GM12874 (cell line): ENCODE measurements around the gene GMPR2.

ENCODE experiments used
- TF ChIP-seq, protein P1 (sequence below): IDR thresholded peaks from 2 replicates; pipeline ENCODE4 v1.5.1; 2011; ENCODE audit warnings: low read depth, mild to moderate bottlenecking, control low read depth, low read length, moderate library complexity; ENCODE audit not compliant: insufficient read depth

GMPR2 gene

DNA sequence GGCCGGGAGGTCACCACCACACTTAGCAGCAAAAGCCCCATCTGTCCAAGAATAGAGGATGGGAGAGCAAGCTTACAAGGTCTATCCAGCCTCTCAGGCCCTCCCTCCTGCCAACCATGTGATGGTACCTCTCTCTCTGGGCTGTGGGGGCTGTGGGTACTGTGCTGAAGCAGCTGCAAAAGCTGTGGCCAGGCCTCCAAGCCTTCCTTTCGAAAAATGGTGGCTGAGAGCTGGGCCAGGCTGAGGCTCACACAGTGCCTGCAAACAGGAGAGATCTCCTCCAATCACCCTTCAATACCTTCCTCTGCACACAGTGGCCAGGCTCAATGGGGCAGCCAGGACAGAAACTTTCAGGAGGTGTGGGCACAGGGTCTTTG lies 45.2 kb upstream of the GMPR2 start:
- TF ChIP-seq, protein P1, sequence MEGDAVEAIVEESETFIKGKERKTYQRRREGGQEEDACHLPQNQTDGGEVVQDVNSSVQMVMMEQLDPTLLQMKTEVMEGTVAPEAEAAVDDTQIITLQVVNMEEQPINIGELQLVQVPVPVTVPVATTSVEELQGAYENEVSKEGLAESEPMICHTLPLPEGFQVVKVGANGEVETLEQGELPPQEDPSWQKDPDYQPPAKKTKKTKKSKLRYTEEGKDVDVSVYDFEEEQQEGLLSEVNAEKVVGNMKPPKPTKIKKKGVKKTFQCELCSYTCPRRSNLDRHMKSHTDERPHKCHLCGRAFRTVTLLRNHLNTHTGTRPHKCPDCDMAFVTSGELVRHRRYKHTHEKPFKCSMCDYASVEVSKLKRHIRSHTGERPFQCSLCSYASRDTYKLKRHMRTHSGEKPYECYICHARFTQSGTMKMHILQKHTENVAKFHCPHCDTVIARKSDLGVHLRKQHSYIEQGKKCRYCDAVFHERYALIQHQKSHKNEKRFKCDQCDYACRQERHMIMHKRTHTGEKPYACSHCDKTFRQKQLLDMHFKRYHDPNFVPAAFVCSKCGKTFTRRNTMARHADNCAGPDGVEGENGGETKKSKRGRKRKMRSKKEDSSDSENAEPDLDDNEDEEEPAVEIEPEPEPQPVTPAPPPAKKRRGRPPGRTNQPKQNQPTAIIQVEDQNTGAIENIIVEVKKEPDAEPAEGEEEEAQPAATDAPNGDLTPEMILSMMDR = no peak

DNA sequence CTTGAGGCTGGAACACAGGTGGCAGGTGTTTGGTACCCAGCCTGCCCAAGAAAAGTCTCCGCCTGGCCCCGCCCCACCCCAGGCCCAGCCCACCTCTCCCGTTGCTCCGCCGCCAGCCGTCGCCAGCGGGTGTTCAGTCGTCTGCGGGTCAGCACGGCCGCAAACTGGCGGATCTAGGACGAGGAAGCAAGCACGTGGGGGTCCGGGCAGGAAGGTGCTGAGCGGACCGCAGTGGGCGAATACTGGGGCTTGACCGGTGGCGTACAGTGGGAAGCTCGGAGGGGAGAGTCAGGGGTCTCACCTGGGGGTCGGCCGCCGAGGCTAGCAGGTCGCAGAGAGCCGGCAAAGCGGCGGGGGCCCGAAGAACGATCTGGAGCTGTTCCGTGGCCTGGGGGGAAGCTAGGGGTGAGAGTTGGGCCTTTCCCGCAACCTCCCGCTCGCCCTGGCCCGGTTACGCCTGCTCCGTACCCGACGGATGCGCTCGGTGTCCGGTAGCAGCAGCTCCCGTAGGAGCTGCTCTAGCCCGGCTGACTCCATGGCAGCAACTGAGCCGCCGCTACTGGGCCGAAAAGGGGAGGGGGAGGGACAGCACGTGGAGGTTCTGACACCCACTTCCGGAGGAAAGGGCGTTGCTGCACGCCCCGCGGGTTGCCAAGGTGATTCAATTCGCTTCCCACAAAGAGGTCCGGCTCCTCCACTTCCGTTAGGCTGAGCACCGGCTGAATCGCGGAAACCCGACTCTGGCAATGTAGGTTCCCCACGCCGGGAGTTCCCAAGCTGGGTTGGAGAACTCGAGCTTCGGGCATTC lies 44.3 kb upstream of the GMPR2 start, which contains the start of gene IPO4:
TSS of gene IPO4 (minus strand) at position 566 of the 808 bp plus-strand sequence. CDS start at position 537, 29 bp downstream.
- TF ChIP-seq, protein P1 = no peak

DNA sequence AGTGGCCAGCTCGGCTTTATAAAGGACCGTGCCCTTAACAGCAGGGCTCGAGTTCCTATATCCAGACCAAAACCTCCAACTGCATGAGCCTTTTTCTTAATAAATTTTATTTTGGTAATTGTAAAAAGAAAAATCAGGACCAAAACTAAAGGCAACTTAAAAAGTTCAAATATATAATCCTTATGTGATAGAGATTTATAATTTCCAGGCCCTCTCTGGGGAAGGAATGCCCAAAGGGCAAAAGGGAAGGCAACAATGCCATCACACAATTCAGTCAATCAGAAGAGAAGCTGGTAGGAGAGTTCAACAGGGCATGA lies 43.7 kb upstream of the GMPR2 start:
- TF ChIP-seq, protein P1 = no peak

DNA sequence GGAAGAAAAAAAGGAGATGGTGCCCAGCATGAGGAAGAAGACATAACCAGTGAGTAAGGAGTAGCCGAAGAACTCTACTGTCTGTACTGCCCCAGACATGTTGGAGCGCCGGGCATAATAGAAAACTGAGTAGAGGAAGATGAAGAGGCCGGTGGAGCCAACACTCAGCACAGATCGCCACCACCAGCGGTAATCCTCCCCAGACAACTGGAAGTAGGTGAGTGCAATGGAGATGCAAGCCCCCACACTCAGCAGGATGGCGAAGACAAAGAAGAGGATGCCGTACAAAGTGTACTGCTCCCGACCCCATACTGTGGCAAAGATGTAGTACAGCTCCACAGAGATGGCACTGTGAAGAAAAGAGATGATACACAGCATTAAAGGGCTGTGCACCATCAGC lies 43.3 kb upstream of the GMPR2 start:
- TF ChIP-seq, protein P1 = no peak

DNA sequence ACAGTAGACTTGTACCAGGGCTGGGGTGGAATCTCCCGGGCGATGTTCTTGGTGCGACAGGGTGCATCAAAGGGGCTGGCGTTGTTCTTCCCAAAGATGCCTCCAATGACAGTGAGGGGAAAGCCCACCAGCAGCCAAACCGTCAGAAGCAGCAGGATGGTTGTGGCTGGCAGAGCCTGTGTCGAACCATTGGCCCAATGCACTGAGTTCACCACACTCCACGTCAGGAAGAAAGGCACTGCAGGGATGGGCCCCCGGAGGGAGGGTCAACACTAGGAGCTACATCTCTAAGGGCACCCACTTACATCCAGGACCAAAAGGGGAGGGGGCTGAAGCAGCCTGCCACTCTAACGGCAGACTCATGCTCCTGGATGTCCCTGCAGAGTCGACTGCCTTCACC lies 42.3 kb upstream of the GMPR2 start:
- TF ChIP-seq, protein P1 = no peak

DNA sequence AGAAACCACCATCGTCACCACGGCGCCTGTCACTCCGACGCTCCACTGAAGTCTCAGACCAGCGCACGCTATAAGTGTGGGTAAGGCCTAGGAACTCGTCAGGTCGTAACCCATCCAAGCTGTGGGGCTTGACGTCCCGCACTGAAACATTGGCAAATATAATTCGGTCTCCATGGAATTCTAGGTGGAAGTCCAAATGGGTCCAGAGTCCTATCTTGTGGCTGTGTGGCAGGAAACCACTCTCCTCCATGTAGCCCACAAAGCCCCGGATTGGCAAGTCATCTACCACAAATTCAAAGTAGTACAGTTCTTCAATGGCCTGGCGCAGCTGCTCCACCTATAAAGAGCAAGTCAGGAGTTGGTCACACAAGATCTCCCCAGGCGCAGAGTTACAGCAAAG lies 39.8 kb upstream of the GMPR2 start:
- TF ChIP-seq, protein P1 = no peak

DNA sequence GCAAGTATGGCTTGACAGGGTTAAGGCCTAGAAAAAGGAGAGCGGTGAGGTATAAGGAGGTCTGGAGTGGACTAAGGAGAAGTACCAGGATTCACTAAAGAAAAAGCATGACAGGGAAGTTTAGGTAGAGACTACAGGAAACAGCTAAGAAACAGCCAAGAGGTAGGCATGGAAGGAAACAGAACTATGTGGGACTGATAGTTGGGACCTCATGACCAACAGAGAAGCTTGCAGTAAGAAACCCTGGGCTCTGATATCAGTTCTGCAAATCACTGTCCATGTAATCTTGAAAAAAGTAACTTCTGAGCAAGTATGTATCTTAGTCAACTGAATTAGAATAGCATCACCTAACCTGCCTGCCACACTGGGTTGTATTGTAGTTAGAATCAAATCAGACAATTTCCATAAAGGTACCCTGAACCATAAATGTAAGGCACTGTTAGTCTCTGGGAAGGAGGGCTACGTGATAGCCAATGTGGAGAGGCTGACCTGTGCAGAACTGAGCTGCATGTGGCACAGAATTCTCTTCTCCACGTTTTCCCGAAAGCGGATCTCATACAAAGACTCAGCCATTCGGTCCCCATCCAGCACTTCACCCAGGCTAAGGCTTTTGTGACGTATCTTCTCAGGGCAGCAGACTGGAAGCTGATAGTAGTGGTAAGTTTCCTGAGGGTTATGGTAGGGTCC lies 38.4 kb upstream of the GMPR2 start:
- TF ChIP-seq, protein P1 = no peak
